ENCODE results near the gene MS4A4A. TPM values are rescaled to one million over a fixed set of nuclear protein-coding genes. Genes with fewer than 3 reads are reported as not detected.

The MS4A4A gene
- total and polyA plus RNA-seq, 2 of the 4 experiments (the other 2 are of a cell fraction) = not detected

GRCh38 chr11:60336767-60337391 lies 56.4 kb downstream of the MS4A4A start:
- Histone ChIP-seq H3K18ac (ENCODE audit: low read depth, low read length) (no peak overlapping the region), H3K56ac (ENCODE audit: extremely low read depth, insufficient read depth, low read length) (no peak overlapping the region), H3K9ac (ENCODE audit: low read depth, low read length) (no peak overlapping the region), H3K14ac (replicated peaks; ENCODE audit: low read depth, low read length) (no peak overlapping the region), H3K27me3 (ENCODE audit: control insufficient read depth, insufficient read depth, low read length) (no peaks in the 10 kb centered on the region), H3K27ac (ENCODE audit: insufficient read depth, low read length) (no peak overlapping the region), H3K36me3 (ENCODE audit: control insufficient read depth, insufficient read depth, low read length) (no peaks in the 10 kb centered on the region), H4K20me1 (ENCODE audit: insufficient read depth, low read length) (no peaks in the 10 kb centered on the region), H4K5ac (ENCODE audit: low read depth, low read length) (no peak overlapping the region), H2BK5ac (ENCODE audit: low read depth, low read length, poor library complexity, severe bottlenecking) (no peak overlapping the region), H4K8ac (ENCODE audit: low read depth in 2 of 2, low read length in 2 of 2) (no peak overlapping the region), H3K4me2 (ENCODE audit: low read depth, low read length) (no peak overlapping the region), H2BK120ac (ENCODE audit: low read depth, low read length) (no peak overlapping the region), H3K9me3 (ENCODE audit: control insufficient read depth, insufficient read depth, low read length) (no peaks in the 10 kb centered on the region; the same call in 1 of the 2 replicates), H3K23ac (ENCODE audit: low read depth, low read length) (no peak overlapping the region), H2BK20ac (ENCODE audit: low read depth, low read length) (no peak overlapping the region), H4K91ac (ENCODE audit: insufficient read depth, low read depth, low read length) (no peak overlapping the region), H2BK15ac (ENCODE audit: low read depth, low read length) (no peak overlapping the region), H3K4ac (ENCODE audit: low read depth, low read length) (no peak overlapping the region), H3K4me1 (ENCODE audit: control insufficient read depth, insufficient read depth, low read length) (no peaks in the 10 kb centered on the region), H3K9me1 (ENCODE audit: insufficient read depth, low read length) (no peaks in the 10 kb centered on the region), H2AK5ac (ENCODE audit: low read depth, low read length) (no peak overlapping the region), H2AFZ (replicated peaks; ENCODE audit: low read length, poor library complexity) (no peak overlapping the region), H3K79me1 (ENCODE audit: low read depth in 1 of 2, low read length in 2 of 2) (no peaks in the 10 kb centered on the region), H2AK9ac (replicated peaks; ENCODE audit: low read depth, low read length, poor library complexity) (no peak overlapping the region), H3K4me3 (ENCODE audit: insufficient read depth, low read depth, low read length) (no peak overlapping the region)
- ATAC-seq (ENCODE audit: low read depth) (no peak), DNase-seq (no peak)
- ChIA-PET POLR2A (ENCODE audit: unreplicated experiment) (no interaction called here), CTCF (no interaction called here)
- in situ Hi-C loops (cut with MboI; ENCODE audit: low sequenced_read_pairs) = no loop called here
- TF ChIP-seq POLR2A (IDR thresholded peaks at IDR 0.05; ENCODE audit: low read depth, low read length) (no peak), CHD1 (IDR thresholded peaks at IDR 0.05; ENCODE audit: low read depth, low read length) (no peak), CEBPB (IDR thresholded peaks at IDR 0.05; ENCODE audit: low read depth, low read length) (no peak), RAD21 (IDR thresholded peaks at IDR 0.05; ENCODE audit: low read length) (no peak), RFX5 (IDR thresholded peaks at IDR 0.05; ENCODE audit: low read depth, low read length) (no peak), MAZ (IDR thresholded peaks at IDR 0.05; ENCODE audit: borderline replicate concordance, low read depth, low read length) (no peak), NFE2L2 (IDR thresholded peaks at IDR 0.05; ENCODE audit: low read depth, low read length) (no peak), BHLHE40 (IDR thresholded peaks at IDR 0.05; ENCODE audit: low read depth, low read length) (no peak)
- dilution Hi-C loops (cut with HindIII; ENCODE audit: low sequenced_read_pairs, unreplicated experiment) = no loop called here
- WGBS, 2 experiments (ENCODE audit: extremely low coverage in 2 of 2, insufficient read length in 1 of 2) = no CpG with 5 or more reads among the region's 7 CpGs
- intact Hi-C loops (cut with micrococcal nuclease) = no loop called here
- BruUV-seq (replicated peaks) = no TSS peak

All from IMR-90 (cell line).